ENCODE results near the gene RGCC.
"Not testable (repeated sequence)": the region's sequence is repeated elsewhere in the genome, so short reads cannot be mapped to it uniquely, and the experiment has no call there.

The RGCC gene

DNA sequence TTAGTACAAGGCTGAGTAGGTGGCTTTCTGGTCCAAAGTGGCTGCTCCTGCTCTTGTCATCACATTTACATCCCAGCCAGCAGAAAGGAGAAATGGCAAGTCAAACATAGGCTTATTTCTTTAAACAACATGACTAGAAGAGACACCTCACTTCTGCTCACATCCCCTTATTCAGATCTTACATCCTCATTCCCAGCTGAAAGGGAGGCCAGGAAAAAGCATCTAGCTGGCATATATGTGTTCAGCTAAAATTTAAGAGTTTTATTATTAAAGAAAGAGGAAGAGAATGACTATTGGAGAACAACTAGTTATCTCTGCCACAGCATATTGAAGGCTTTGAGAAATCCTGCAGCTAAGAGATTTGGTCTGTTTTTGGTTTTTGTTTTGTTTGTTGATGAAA, 34.1 kb downstream of the RGCC start:
- no peak for DNase-seq (ENCODE audit: low spot score)

DNA sequence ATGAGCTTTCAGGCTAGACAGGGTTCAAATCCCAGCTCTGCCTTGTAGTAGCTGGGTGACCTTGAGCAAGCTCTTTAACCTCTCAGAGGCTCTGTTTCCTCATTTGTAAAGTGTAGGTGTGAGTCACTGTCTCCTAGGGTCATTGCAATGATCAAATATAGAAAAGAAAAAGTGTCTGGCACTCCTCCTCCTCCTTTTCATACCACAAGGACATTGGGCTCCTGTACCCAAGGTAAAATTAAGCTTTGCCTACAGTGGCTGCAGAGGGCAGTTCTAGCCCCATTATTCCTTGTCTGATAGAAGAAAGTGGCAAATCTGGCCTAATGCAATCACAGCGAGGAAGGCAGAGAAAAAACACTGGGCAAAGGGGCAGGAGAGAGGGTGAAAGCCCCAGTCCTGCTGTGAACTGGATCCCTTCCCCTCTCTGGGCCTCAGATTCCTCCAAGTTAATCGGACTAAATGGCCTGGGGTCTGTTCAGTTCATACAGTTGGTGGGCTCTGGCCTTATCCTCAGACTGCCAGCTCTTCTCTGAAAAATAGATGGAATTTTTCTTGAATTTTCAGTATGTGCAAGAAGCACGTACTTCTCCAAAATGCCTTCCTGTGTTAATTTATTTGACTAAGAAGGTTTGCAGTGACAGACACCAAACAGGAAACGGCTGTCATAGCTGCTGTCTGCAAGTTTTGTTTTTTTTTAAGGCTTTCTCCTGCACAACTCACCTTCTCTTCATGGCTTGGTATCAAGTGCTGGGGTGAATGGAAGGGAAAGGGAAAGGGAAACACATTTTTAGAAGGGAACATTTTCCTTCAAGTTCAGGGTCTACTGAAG, 35.3 kb downstream of the RGCC start:
- DNase-seq (ENCODE audit: low spot score), result no peak

DNA sequence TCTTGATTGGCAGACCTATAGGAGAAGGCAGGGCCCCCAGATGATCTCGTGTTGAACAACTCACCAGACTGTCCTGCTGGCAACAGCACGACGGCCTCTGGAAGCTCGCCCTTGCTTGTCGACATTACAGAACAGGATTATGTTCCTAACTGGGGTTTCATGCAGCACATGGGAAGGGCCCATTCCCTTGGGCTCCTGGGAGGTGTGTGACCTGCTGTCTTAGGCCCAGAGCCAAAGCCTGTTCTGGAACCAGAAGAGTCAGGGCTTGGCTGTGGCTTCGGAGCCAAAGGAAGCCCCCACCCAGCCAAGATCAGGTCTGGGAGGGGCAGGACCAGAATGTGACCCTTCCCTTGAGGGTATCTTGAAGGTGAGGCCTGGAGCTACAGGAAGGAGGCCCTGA, 36.9 kb downstream of the RGCC start:
- no peak for DNase-seq (ENCODE audit: low spot score)

DNA sequence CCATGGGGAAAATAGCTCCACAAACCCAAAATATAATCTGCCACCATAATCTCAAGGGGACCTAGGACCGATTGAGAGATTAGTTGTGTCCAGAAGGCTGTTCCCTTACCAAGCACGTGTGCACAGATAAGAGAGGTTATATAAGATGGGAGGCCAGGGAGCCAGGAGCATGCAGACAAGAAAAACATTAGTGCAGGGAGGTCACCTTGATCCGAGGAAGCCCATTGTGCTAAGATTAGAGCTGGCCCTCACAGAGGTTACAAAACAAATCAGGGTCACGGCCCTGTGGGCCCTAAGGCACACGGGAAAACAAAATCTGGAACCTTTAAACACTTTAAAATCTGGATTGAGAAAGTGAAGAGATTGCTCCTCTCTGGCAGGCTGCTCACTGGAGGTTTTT, 37.7 kb downstream of the RGCC start:
- no peak for DNase-seq (ENCODE audit: low spot score)

DNA sequence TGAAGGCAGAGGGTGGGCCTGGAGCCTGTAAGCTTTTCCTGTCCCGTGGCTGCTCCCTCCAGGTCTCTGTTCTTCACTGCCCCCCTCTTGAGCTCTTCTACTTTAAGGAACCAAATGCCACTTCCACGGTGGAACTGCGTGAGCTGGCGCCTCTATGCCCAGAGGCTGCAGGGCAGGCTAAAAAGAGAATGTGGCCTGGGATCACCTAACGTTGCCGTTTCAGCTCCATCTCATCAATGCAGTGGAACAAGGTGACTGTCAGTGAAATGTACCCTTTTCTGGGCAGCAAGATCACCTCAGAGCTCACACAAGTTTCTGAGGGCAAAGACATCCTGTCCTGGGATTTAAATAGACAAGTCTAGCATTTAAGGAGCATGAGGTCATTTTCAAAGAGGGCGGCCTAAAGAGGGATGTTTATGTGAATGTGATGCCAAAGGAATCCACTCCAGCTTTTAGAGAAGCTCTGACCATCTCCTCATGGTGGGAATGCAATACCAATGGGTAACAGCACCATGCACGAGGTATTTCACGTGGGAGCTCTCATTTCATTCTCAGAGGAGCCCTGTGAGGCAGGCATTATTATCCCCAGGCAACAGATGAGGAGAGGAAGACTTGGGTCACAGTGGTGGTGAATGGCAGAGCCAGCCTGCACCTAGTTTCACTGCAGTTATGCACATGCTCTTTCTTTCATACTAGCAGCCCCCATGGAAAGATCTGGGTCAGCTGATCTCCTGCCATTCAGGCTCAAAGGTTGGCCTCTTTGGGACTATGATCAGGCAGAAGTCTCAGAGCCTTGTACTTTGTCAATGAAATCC, 39.3 kb downstream of the RGCC start:
- no peak for DNase-seq (ENCODE audit: low spot score)

DNA sequence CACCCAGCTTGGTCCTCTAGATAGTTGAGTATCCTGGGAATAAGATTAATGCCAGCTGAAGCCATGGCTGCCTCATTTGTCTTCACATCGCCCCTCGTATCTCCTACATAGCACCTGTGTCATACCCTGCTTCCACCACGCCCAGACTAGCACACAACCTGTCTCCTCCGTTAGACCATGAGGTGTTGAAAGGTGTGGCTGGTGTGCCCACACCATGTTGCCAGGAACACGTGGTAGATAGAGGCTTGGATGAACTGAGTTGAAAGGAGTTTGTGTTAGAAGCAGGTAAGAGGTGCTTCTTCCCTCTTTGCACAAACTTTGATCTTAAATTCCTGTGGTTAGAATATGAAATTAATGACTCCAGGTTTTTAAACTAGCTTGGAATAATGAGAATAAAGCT, 40.1 kb downstream of the RGCC start:
- DNase-seq (ENCODE audit: low spot score), result no peak

DNA sequence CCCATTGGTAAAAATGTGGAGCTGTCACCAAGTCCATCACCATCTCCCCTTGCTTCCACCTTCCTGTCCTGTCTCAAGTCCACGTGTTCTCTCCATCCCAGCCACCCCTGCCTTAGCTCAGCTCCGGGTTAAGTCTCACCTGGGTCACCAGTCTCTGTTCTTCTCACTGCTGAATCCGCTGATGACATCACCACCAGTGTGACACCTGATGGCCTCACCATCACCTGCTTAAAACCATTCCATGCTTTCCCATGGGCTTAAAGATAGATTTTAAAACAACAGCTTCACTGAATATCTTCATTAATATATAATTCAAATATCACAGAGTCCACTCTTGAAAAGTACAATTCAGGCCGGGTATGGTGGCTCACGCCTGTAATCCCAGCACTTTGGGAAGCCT, 42.1 kb downstream of the RGCC start:
- no peak for DNase-seq (ENCODE audit: low spot score)

DNA sequence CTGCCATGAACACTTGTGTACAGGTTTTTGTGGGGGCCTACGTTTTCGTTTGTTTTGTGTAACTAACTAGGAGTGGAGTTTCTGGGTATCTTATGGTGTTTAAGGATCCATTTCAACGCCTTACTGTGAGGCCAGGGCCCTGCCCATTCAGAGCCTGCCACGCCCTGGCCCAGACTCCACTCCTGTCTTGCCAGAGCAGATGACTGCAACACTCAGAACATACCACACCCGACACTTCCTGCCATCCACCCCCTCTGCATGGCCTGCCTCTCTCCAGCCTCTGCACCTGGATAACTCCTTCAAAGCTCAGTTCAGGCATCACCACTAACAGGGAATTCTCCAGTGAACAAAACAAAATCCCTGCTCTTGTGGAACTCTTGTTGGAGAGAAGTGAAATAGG, 43.2 kb downstream of the RGCC start:
- no peak for DNase-seq (ENCODE audit: low spot score)

DNA sequence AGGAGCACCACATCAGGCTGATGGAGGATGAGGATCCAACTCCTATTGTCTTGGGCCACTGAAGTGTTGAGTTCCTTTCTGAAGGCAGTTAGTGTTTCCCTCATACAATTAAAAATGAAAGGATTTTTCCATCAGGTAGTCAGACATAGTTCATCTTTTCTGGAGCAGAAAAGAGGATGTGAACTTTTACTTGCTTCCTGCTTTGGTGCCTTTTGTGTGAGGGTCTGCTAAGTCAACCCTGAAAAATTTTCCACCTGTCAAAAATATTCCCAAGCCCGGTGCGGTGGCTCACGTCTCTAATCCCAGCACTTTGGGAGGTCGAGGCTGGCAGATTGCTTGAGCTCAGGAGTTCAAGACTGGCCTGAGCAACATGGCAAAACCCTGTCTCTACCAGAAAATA, 43.9 kb downstream of the RGCC start:
- no peak for DNase-seq (ENCODE audit: low spot score)

DNA sequence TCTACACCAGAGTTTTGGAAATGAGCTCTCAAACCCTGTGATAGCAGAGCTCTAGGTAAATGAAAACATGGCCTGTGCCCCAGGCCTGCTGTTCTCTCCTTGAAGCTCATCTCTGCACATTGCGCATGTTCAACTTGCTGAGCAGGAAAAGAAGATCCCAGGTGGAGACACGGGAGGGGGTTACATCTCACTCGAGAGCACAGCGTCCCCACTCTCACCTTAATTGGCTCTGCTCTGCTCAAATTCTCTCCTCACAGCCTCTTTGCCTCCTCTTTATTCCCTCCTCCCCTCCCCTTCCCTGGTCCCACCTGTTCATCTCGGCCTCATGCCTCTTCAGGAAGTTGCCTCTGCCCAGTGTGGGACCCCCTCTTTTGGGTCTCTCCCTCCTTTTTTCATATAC, 44.7 kb downstream of the RGCC start:
- DNase-seq (ENCODE audit: low spot score), result no peak

DNA sequence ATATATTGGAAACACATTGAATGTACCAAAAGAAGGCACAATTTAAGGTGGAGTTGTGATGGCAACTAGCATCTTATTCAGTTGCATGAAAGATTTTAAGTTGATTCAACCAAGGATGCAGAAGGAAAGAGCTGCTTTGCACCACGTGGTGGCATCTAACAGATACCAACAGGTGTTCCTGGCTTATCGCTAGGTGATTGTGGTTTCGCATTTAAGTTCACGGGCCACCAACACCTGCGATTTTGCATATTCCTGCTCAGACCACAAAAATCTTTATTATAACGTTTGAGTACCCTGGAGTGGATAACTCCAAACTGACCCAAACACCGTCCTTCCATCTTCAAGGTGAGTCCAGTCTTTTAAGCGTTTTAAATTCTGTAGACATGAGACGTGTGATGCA, 45.3 kb downstream of the RGCC start:
- DNase-seq (ENCODE audit: low spot score), result no peak

DNA sequence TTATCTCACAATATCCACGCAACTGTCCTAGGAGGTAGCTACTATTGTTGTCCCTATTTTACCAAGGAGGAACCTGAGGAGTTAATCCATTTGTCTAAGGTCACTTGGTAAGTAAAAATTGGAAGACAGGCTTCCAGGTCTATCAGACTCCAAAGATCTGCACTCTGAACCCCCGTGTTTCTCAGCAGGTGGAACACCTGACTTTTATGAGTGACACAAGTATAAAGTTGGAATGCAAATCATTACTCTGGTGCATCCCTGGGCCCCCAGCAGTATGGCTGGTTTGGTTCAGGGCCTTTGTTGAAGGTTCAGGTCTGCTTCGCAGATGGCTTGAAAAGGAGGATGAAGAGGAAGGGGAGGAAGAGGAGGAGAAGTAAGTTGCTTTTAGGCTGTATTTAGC, 46.0 kb downstream of the RGCC start:
- DNase-seq (ENCODE audit: low spot score), result no peak

DNA sequence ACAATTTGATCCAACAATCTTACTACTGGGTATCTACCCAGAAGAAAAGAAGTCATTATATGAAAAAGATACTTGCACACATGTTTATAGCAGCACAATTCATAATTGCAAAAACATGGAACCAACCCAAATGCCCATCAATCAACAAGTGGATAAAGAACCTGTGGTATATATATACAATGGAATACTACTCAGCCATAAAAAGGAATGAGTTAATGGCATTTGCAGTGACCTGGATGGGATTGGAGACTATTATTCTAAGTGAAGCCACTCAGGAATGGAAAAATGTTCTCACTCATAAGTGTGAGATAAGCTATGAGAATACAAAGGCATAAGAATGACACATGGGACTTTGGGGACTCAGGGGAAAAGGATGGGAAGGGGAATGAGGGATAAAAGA, 47.3 kb downstream of the RGCC start:
- not testable (repeated sequence) for DNase-seq (ENCODE audit: low spot score)

DNA sequence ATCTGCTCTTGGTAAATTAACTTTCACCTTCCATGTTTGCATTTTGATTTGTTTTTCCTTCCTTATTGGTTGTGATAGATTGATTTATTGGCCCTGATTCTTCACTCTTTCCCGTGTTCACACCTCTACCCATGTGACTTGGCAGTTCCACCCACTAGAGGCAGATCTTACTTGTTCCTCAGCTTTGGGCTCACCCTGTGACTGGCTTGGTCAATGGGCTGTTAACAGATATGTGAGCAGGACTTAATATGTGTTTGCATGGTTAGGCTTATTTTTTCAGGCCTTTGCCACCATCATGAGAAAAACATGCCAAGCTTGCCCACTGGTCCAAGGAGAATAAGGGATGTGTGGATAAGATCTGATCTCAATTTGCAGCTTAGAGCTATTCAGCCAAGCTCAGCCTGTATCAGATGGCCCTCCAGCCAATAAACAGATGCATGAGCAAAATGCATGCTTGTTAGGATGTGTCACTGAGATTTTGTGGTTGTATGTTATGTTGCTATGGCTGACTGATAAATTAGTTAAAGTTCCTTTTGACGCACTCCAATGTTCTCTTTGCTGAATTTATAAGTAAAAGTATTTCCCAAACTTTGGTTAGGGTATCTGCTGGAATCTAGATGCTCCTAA, 48.0 kb downstream of the RGCC start:
- DNase-seq (ENCODE audit: low spot score), result no peak

DNA sequence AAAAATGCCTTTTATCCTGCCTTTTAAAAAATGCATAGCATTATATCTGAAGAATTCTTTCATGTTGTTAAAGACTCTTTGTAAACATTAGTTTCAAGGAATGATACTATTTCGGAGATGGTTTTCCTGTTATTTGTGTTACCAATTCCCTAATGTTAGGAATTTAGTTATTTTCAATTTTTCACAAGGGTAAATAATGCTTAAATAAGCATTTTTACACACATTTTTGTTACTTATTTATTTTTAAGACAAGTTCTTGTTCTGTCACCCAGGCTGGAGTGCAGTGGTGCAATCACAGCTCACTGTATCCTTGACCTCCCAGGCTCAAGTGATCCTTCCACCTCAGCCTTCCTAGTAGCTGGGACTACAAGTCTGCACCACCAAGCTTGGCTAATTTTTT, 49.0 kb downstream of the RGCC start:
- no peak for DNase-seq (ENCODE audit: low spot score)

DNA sequence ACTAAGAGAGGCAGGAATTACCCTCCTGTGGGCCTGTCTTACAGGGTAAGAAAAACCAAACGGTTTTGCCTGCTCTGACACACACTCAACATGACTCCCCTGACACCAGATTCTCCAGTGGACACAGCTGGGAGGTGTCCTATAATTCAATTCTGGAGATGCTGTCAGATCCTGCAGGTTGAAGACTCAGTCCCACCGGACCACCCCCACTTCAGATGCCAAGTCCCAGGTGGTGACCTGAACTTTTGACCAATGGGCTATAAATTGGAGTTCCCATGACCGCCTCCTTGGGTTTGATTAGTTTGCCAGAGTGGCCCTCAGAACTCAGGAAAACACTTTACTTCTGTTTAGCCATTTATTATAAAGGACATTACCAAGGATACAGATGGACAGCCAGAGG, 52.6 kb downstream of the RGCC start:
- DNase-seq (ENCODE audit: low spot score), result no peak

DNA sequence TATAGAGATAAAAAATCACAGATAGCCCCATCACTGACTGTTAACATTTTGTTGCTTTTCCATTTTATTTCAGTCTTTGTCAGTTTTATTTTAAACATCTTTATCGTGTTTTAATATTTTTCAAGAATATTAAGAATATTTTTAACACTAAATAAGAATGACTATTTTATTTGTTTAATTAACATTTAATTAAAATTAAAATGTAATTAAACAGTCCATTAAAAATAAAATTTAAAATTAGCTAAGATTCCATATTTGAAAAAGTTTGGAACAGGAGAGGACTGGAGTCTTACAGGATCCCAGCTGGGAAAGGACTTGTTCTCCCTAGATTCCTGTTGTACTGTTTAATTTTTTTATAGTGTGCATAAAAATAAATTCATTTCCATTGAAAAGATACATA, 54.5 kb downstream of the RGCC start:
- no peak for DNase-seq (ENCODE audit: low spot score)

DNA sequence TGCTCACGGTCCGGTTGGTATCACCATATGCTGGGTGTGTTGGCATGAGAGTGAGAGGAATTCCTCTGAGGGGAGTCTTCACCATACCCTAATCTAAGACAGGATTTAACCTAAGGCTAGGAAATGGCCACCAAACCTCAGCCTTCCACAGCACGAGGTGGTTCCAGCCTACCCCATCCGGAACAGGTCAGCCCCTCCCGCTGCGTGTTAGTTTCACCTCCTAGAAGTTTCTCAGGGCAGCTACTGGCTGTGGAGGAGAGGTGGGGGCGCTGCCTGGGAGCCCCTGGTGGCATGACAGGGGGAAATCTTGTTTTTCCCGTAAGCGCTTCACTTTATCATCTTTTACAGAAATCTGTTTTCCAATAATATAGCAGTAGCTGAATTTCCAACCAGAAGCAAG, 55.1 kb downstream of the RGCC start:
- DNase-seq (ENCODE audit: low spot score), result no peak

DNA sequence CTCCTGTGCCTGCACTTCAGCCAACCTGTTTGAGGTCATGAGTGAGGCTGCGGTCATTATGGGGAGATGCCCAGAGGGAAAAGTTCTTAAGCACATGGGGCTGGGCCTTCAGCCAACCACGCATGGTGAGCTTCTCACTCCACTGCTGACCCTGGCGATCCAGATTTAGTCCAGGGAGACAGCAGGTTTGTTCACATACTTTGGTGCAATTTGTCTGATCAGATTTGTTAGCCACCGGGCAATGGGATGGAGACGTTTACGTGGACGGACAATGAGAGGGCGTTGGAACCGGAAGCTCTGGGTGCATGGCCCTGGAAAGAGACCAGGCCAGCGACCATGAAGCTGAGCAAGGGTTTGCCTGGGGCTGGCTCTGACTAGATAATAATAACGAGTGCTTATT, 56.2 kb downstream of the RGCC start:
- DNase-seq (ENCODE audit: low spot score), result no peak

DNA sequence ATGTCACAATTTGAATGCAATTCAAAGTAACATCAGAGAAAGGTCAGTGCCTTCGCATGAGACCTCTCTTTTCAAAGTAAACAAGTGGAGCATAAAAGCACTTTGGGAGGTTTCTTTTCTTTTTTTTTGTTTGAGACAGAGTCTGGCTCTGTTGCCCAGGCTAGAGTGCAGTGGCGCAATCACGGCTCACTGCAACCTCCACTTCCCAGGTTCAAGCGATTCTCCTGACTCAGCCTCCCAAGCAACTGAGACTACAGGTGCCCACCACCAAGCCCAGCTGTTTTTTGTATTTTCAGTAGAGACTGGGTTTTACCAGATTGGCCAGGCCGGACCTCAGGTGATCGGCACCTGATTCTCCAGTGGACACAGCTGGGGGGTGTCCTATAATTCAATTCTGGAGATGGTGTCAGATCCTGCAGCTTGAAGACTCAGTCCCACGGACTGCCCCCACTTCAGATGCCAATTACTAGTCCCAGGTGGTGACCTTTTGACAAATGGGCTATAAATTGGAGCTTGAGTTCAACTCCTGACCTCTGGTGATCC, 57.6 kb downstream of the RGCC start:
- no peak for DNase-seq (ENCODE audit: low spot score)

DNA sequence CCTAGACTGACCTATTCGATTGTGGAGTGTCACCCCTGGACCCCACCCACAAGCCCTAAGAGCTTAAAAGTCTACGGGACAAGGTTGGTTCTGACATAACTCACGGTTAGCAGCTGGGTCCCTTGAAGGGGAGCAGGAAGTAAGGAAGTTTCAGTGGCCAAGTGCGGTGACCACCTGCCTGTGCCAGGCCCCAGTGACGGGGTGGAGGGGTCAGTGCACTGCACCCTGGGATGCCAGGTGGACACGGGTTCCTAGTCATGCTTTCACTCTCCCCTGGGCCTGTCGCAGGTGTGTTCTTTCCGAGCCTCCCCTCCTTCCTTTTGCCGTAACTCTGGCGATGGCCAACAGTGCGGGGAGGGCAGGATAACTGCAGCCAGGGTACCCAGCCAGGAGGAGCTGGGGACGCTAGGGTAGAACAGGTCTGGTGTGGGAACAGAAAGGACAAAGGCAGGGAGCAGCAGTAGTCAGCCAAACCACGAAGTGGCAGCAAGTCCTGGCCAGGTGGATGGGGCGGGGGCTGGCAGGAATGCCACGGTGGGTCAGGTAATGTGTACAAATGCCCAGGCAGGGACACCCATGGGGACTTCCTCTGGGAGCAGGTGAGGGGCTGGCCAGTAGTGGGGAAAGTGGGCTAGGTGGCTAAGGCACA, 58.3 kb downstream of the RGCC start:
- no peak for DNase-seq (ENCODE audit: low spot score)

DNA sequence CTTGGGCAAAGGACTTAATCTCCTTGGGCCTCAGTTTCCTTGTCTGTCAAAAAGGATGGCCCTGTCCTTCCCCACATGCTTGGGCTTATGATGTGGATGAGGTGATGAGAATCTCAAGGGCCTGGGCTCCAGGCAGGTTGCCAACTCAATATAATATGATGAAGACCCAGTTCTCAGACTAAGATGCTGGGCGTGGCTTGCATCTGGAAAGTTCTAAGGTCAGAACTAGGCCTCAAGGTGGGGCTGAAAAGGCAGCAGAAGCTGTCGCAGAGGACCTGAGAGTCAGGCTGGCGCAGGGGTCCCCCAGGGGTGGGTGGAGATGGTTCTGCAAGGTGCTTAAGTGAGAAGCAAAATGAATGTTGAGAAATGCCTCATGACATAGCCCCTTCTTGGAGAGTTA, 58.8 kb downstream of the RGCC start:
- DNase-seq (ENCODE audit: low spot score), result no peak
